Retinal pigment epithelial cell (primary cell): ENCODE measurements around the gene TRAF2.

Source experiments
- DNase-seq: peaks from one replicate; pipeline ENCODE4 v3.0.0-alpha.2; 2010; ENCODE audit warnings: low read depth
- H3K4me3 ChIP-seq: 2 replicates; pipeline ENCODE4 v1.5.1; 2011; ENCODE audit warnings: mild to moderate bottlenecking, low read length, control low read depth, moderate library complexity
- TF ChIP-seq, protein P1 (sequence below): conservative IDR thresholded peaks from 2 replicates; pipeline ENCODE4 v1.5.1; 2011; ENCODE audit warnings: low read depth, low read length, control low read depth, inconsistent platforms

Gene TRAF2

DNA sequence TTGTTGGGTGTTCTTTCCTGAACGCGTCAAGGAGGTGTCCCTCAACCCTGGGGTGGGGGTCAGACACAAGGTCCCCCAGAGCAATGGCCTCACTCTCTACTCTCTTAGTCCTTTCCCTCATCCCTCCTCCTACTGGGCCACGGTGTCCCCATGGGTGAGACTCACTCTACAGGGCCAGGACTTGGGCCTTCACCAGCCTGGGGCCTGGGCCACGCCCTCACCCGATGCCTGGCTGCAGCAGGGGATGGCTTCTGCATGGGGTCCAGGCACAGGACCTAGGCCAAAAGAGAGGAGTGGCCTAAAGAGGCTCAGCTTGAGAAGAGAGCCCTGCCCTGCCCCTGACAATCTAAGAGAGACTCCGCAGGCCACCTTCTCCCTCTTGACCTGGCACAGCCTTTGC, 71.6 kb downstream of the TRAF2 start:
- DNase-seq = no peak
- TF ChIP-seq, protein P1, sequence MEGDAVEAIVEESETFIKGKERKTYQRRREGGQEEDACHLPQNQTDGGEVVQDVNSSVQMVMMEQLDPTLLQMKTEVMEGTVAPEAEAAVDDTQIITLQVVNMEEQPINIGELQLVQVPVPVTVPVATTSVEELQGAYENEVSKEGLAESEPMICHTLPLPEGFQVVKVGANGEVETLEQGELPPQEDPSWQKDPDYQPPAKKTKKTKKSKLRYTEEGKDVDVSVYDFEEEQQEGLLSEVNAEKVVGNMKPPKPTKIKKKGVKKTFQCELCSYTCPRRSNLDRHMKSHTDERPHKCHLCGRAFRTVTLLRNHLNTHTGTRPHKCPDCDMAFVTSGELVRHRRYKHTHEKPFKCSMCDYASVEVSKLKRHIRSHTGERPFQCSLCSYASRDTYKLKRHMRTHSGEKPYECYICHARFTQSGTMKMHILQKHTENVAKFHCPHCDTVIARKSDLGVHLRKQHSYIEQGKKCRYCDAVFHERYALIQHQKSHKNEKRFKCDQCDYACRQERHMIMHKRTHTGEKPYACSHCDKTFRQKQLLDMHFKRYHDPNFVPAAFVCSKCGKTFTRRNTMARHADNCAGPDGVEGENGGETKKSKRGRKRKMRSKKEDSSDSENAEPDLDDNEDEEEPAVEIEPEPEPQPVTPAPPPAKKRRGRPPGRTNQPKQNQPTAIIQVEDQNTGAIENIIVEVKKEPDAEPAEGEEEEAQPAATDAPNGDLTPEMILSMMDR = no peak
- no peak overlapping the region for H3K4me3 ChIP-seq

DNA sequence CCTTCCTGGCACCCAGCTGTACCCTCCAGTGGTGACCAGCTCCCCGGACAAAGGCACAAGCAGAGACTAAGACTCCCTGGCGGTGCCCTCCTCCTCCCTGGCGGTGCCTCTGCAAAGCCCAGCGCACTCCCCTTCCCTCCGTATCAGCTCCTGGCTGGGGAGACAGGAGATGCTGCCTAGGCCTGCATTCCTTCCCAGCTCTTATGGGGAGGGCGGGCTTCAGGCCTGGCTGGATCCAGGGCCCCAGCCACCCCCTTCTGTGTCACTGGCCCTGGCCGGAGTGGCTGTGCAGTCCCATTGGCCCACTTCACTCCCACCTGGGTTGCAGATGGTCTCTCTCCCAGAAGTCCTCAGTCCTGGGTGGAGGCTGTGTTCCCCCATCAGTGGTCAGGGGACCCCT, 72.2 kb downstream of the TRAF2 start:
- TF ChIP-seq, protein P1 = no peak
- DNase-seq = no peak
- H3K4me3 ChIP-seq = no peak overlapping the region

DNA sequence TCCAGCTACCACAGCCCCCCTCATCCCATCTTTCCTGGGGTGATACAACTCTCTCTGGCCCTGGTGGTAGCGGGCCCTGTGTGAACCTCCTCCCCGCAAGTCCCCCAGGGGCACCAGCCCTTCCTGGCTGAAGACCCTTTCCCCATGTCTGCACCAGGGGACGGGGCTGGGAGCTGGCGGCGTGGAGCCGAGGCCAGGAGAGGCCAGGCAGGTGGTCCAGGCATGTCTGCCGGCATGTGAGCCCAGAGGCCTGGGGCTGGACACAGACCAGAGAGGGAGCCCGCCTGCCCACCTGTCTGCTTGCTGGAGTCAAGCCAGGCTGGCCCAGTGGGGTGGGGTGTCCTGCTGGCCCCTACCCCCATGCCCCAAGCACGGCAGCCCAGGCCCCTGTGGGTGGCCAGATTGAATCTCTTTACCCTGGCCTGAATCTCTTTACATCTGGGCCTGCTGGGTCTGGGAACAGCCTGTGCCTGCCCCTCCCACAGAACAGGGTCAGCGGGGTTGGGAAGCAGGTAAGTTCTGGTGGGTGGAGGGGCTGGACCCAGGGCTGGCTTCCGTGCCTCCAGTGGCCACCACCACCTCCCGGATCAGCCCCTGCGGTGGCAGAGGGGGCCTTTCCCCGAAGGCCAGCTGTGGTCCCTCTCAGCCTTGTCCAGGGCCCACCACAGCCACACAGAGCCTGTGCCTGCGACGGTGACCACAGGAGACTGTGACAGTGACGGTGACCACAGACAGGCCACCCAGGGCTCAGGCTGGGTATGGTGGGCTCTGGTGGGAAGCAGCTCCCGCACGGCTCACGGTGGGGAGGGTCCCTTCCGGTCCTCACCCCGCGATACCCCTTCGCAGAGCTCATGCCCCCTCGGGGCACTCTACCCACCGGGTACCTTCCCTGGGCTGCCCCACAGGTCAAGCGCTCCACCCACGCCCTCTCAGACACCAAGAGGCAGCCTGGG, 72.9 kb downstream of the TRAF2 start:
- DNase-seq = no peak
- H3K4me3 ChIP-seq = no peak overlapping the region
- TF ChIP-seq, protein P1 = no peak

DNA sequence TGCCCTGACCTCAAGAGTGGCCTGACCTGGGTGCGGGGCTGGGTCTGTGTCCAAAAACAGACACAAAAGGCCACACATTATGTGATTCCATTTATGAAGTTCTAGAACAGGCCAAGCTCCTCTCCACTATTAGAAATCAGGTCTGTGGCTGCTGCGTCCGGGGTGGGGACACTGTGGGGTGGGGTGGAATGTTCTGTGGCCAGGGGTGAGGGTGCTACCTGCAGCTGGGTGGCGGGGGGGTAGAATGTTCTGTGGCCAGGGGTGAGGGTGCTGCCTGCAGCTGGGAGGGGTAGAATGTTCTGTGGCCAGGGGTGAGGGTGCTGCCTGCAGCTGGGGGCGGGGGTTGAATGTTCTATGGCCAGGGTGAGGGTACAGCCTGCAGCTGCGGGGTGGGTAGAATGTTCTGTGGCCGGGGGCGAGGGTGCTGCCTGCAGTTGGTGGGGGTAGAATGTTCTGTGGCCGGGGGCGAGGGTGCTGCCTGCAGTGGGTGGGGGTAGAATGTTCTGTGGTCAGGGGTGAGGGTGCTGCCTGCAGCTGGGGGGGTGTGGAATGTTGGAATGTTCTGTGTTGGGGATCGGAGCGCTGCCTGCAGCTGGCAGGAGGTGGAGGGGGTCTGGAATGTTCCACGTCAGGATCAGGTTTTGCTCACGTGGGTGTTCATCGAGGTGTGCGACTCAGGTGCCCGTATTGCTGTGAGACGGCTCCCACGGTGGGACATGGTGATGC, 74.1 kb downstream of the TRAF2 start:
- H3K4me3 ChIP-seq = no peak overlapping the region
- TF ChIP-seq, protein P1 = no peak
- no peak for DNase-seq

DNA sequence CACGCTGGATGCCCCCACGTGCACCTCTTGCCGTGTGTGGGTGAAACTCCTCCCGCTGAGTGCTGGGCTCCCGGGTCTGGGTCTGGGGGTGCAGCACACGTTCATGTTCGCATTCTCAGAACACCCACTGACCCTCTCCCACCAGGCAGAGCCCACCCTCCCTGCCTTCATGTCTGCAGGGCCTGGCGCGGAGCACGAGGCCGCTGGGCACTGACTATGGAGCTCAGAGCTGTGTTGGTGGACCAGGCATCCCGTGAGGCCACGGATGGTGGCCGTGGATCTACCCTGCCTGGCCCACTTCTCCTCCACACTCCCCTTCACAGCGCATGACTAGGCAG, 74.6 kb downstream of the TRAF2 start:
- no peak overlapping the region for H3K4me3 ChIP-seq
- DNase-seq = no peak
- TF ChIP-seq, protein P1 = no peak

DNA sequence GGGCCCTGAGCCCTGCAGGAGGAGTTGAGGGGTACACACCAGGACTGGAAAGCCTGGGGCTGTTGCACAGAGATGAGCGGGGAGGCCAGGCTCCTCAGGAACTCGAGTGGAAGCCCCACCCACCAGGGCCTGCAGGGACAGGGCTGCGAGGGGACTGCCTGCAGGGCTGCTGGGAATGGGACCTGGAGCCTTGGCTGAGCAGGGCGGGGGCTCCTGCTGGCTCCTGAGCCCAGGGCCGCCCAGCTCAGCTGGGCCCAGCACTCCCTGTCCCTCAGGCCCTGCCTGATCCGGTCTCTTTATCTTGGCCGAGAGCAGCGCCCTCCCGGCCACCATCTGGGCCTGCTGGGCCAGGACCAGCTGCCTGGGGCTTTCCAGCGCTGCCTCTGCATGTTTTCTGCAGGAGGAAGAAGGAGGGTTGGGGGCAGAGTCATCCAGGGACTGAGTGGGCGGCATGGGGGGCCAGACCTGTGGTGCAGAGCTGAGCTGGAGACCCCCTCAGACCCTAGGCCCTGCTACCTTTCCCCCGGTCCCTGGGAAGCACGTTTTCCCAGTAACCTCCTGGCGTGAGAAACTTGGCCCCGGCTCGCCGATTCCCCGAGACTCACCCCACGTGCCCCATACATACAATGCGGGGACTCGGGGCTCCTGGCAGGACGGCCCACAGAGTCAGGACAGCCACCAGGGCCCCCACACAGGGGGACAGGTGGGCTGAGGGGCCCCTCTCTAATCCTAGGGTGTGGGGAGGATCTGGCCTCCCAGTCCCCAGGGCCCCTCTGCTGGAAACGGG, 75.2 kb downstream of the TRAF2 start:
- TF ChIP-seq, protein P1 = no peak
- H3K4me3 ChIP-seq = no peak overlapping the region

More for the DNA sequence above, 75.2 kb downstream of the TRAF2 start:
- DNase-seq = no peak
